H9 (cell line): ENCODE measurements around the gene CAMK1G. TPM values are rescaled to one million over a fixed set of nuclear protein-coding genes. Genes with fewer than 3 reads are reported as not detected.

Experiments
- DNase-seq: peaks from one replicate; pipeline ENCODE4 v3.0.0-alpha.2; 2017
- H2AFZ ChIP-seq: one replicate; pipeline ENCODE4 v1.6.1; 2013; ENCODE audit warnings: mild to moderate bottlenecking, low read length, control low read depth, moderate library complexity
- H2AK5ac ChIP-seq: 2 replicates; pipeline ENCODE4 v1.6.1; 2013; ENCODE audit warnings: low read length, control low read depth, mixed read lengths; ENCODE audit not compliant: insufficient read length
- H2BK120ac ChIP-seq: one replicate; pipeline ENCODE4 v1.6.1; 2013; ENCODE audit warnings: low read depth, mild to moderate bottlenecking, low read length, control low read depth, inconsistent platforms; ENCODE audit not compliant: poor library complexity, severe bottlenecking
- H2BK12ac ChIP-seq: 2 replicates; pipeline ENCODE4 v1.6.1; 2013; ENCODE audit warnings: low read length, control low read depth, mixed read lengths, low read depth; ENCODE audit not compliant: insufficient read length
- H2BK15ac ChIP-seq: 2 replicates; pipeline ENCODE4 v1.6.1; 2013; ENCODE audit warnings: low read depth, low read length, control low read depth
- H2BK20ac ChIP-seq: one replicate; pipeline ENCODE4 v1.6.1; 2013; ENCODE audit warnings: low read depth, mild to moderate bottlenecking, low read length, control low read depth, inconsistent platforms; ENCODE audit not compliant: poor library complexity, severe bottlenecking
- H2BK5ac ChIP-seq: 2 replicates; pipeline ENCODE4 v1.6.1; 2013; ENCODE audit warnings: low read length, control low read depth, mixed read lengths; ENCODE audit not compliant: insufficient read length
- H3K14ac ChIP-seq: 2 replicates; pipeline ENCODE4 v1.6.1; 2013; ENCODE audit warnings: low read length, control low read depth; ENCODE audit not compliant: insufficient read depth
- H3K18ac ChIP-seq: 2 replicates; pipeline ENCODE4 v1.6.1; 2013; ENCODE audit warnings: low read depth, mild to moderate bottlenecking, mixed read lengths, low read length, control low read depth; ENCODE audit not compliant: insufficient read length
- H3K23ac ChIP-seq: 2 replicates; pipeline ENCODE4 v1.6.1; 2013; ENCODE audit warnings: low read length, control low read depth, mixed read lengths, low read depth; ENCODE audit not compliant: insufficient read length
- H3K23me2 ChIP-seq: 2 replicates; pipeline ENCODE4 v1.6.1; 2013; ENCODE audit warnings: low read depth, mild to moderate bottlenecking, mixed read lengths, low read length, control low read depth; ENCODE audit not compliant: insufficient read length, poor library complexity, severe bottlenecking
- H3K27ac ChIP-seq: 2 replicates; pipeline ENCODE4 v1.5.1; 2013; ENCODE audit warnings: low read length, control low read depth, mixed read lengths, low read depth; ENCODE audit not compliant: insufficient read length
- H3K27me3 ChIP-seq: 2 replicates; pipeline ENCODE4 v1.6.1; 2013; ENCODE audit warnings: low read length, control low read depth, inconsistent platforms; ENCODE audit not compliant: insufficient read depth
- H3K4ac ChIP-seq: 2 replicates; pipeline ENCODE4 v1.6.1; 2013; ENCODE audit warnings: low read depth, mild to moderate bottlenecking, control low read depth, inconsistent platforms, low read length, moderate library complexity
- H3K4me1 ChIP-seq: 2 replicates; pipeline ENCODE4 v1.6.1; 2013; ENCODE audit warnings: low read length, control low read depth, inconsistent platforms; ENCODE audit not compliant: insufficient read depth
- H3K4me2 ChIP-seq: 2 replicates; pipeline ENCODE4 v1.6.1; 2013; ENCODE audit warnings: low read length, control low read depth, mixed read lengths; ENCODE audit not compliant: insufficient read length, insufficient read depth
- H3K56ac ChIP-seq: 2 replicates; pipeline ENCODE4 v1.6.1; 2013; ENCODE audit warnings: low read depth, mild to moderate bottlenecking, mixed read lengths, low read length, control low read depth; ENCODE audit not compliant: insufficient read length
- H3K79me1 ChIP-seq: 2 replicates; pipeline ENCODE4 v1.6.1; 2013; ENCODE audit warnings: low read depth, mild to moderate bottlenecking, moderate library complexity, low read length, control low read depth, inconsistent platforms; ENCODE audit not compliant: insufficient read depth, poor library complexity, severe bottlenecking
- H3K79me2 ChIP-seq: 2 replicates; pipeline ENCODE4 v1.6.1; 2013; ENCODE audit warnings: low read length, control low read depth, inconsistent platforms; ENCODE audit not compliant: insufficient read depth
- H3K9ac ChIP-seq: 2 replicates; pipeline ENCODE4 v1.6.1; 2013; ENCODE audit warnings: low read length, control low read depth, mixed read lengths; ENCODE audit not compliant: insufficient read length; ENCODE audit errors: extremely low read depth
- H3K9me3 ChIP-seq: one replicate; pipeline ENCODE4 v1.6.1; 2013; ENCODE audit warnings: low read depth, low read length, inconsistent platforms; ENCODE audit not compliant: control insufficient read depth
- H3T11ph ChIP-seq: one replicate; pipeline ENCODE4 v1.6.1; 2013; ENCODE audit warnings: mild to moderate bottlenecking, low read length, control low read depth, inconsistent platforms
- H4K20me1 ChIP-seq: one replicate; pipeline ENCODE4 v1.6.1; 2013; ENCODE audit not compliant: control insufficient read depth, insufficient read length, insufficient read depth
- H4K5ac ChIP-seq: 2 replicates; pipeline ENCODE4 v1.6.1; 2013; ENCODE audit warnings: low read depth, mild to moderate bottlenecking, mixed read lengths, low read length, control low read depth; ENCODE audit not compliant: insufficient read length
- H4K8ac ChIP-seq: replicated peaks from 2 replicates; pipeline ENCODE4 v1.6.1; 2013; ENCODE audit warnings: low read length, control low read depth, mixed read lengths, low read depth; ENCODE audit not compliant: insufficient read length
- H4K91ac ChIP-seq: 2 replicates; pipeline ENCODE4 v1.6.1; 2013; ENCODE audit warnings: low read depth, mild to moderate bottlenecking, moderate library complexity, mixed read lengths, low read length, control low read depth; ENCODE audit not compliant: insufficient read length
- H3K27ac Mint-ChIP-seq, 3 experiments: 2 replicates in 2 of 3; 3 replicates in 1 of 3; pipeline ENCODE4 v1.8.0; 2020 to 2021; ENCODE audit warnings: mixed read lengths in 3 of 3, mild to moderate bottlenecking in 1 of 3, moderate library complexity in 1 of 3
- H3K27me3 Mint-ChIP-seq: 2 replicates; pipeline ENCODE4 v1.8.0; 2021; ENCODE audit warnings: low read depth, mild to moderate bottlenecking, moderate library complexity, mixed read lengths
- H3K36me3 Mint-ChIP-seq, 3 experiments: 2 replicates in 2 of 3; 3 replicates in 1 of 3; pipeline ENCODE4 v1.8.0; 2020 to 2021; ENCODE audit warnings: low read depth in 3 of 3, mixed read lengths in 3 of 3; ENCODE audit not compliant: insufficient read depth in 1 of 3
- H3K4me1 Mint-ChIP-seq, 2 experiments: 2 replicates each; pipeline ENCODE4 v1.8.0; 2020; ENCODE audit warnings: mixed read lengths in 2 of 2
- H3K4me3 Mint-ChIP-seq, 2 experiments: 2 replicates in 1 of 2; 3 replicates in 1 of 2; pipeline ENCODE4 v1.8.0; 2020 to 2021; ENCODE audit warnings: mild to moderate bottlenecking in 2 of 2, mixed read lengths in 2 of 2, moderate library complexity in 1 of 2
- H3K9me3 Mint-ChIP-seq, 2 experiments: 2 replicates in 1 of 2; 3 replicates in 1 of 2; pipeline ENCODE4 v1.8.0; 2020; ENCODE audit warnings: mild to moderate bottlenecking in 2 of 2, mixed read lengths in 2 of 2, moderate library complexity in 1 of 2
- CTCF ChIP-seq: fragments of 200-600 bp; sonication (generic); conservative IDR thresholded peaks from 3 replicates; pipeline ENCODE4 v1.8.0; 2021; ENCODE audit warnings: antibody characterized with exemption, mild to moderate bottlenecking
- WGBS: extraction: QIAGEN DNeasy Blood & Tissue Kit; methylation state at CpG from one replicate; pipeline ENCODE4 v1.1.7; 2013; ENCODE audit warnings: missing lambda C conversion rate, low lambda C conversion rate, mixed read lengths; ENCODE audit not compliant: insufficient read length; ENCODE audit errors: extremely low coverage; 5-methylcytosine and 5-hydroxymethylcytosine counted together
- total RNA-seq: library from RNA; stranded (reverse); gene quantifications from 2 replicates; pipeline ENCODE4 v1.2.1, GENCODE V29; 2021

CAMK1G gene
- total RNA-seq, 1 experiment from 2014 or later = 0.28 TPM

- no peak overlapping the region for H2BK12ac ChIP-seq
- no peaks in the 10 kb centered on the region for H3K9me3 ChIP-seq
- no peak overlapping the region for H4K91ac ChIP-seq
- Mint-ChIP-seq H3K27ac (no peak overlapping the region), H3K27me3 (peaks cover 7% of the 10 kb centered on the region), H3K4me1 (no peaks in the 10 kb centered on the region), H3K9me3 (no peaks in the 10 kb centered on the region), H3K4me3 (no peak overlapping the region), H3K36me3 (no peaks in the 10 kb centered on the region)
- no peak overlapping the region for H2AK5ac ChIP-seq
- no peak overlapping the region for H2AFZ ChIP-seq
- no peaks in the 10 kb centered on the region for H4K20me1 ChIP-seq
- H2BK15ac ChIP-seq = no peak overlapping the region
- no peak overlapping the region for H3K14ac ChIP-seq
- no peak overlapping the region for H2BK20ac ChIP-seq
- TF ChIP-seq CTCF = no peak
- no peak for DNase-seq
- no peak overlapping the region for H3K4ac ChIP-seq
- H3K4me1 ChIP-seq = no peaks in the 10 kb centered on the region
- H4K8ac ChIP-seq = no peak overlapping the region
- H2BK120ac ChIP-seq = no peak overlapping the region
- H3K9ac ChIP-seq = no peak overlapping the region
- no CpG with 5 or more reads among the region's 5 CpGs for WGBS
- no peaks in the 10 kb centered on the region for H3K23me2 ChIP-seq
- H3T11ph ChIP-seq = no peak overlapping the region
- no peak overlapping the region for H3K18ac ChIP-seq
- no peak overlapping the region for H3K4me2 ChIP-seq
- H3K79me2 ChIP-seq = no peaks in the 10 kb centered on the region
- no peak overlapping the region for H4K5ac ChIP-seq
- H3K23ac ChIP-seq = no peak overlapping the region
- H3K79me1 ChIP-seq = no peaks in the 10 kb centered on the region
- H2BK5ac ChIP-seq = no peak overlapping the region
- H3K27ac ChIP-seq = no peak overlapping the region
- no peaks in the 10 kb centered on the region for H3K27me3 ChIP-seq
- no peak overlapping the region for H3K56ac ChIP-seq
These were observed 20.4 kb downstream of the CAMK1G start for GRCh38 chr1:209603877-209604276.
